SK-N-SH (cell line): ENCODE results near the gene C9.

Source experiments
- CHD2 ChIP-seq: fragments of 150-350 bp; IDR thresholded peaks from 2 replicates; pipeline ENCODE4 v1.6.1; 2018; ENCODE audit warnings: low read length; ENCODE audit not compliant: partially characterized antibody
- CTCF ChIP-seq: fragments of 200-600 bp; sonication (generic); IDR thresholded peaks from 2 replicates; pipeline ENCODE4 v1.6.1; 2017; ENCODE audit warnings: antibody characterized with exemption, mild to moderate bottlenecking, moderate library complexity
- ELF1 ChIP-seq: IDR thresholded peaks from 2 replicates; pipeline ENCODE4 v1.4.0; 2012
- EP300 ChIP-seq, 2 experiments: IDR thresholded peaks; 2 replicates each; pipeline versions ENCODE4 v1.4.0 to v1.6.1; 2012; ENCODE audit warnings: borderline replicate concordance in 1 of 2, low read depth in 1 of 2, low read length in 1 of 2
- EZH2phosphoT487 ChIP-seq: fragments of 200-600 bp; sonication (generic); IDR thresholded peaks from 2 replicates; pipeline ENCODE4 v1.6.1; 2017; ENCODE audit warnings: low read depth, mixed run types, mild to moderate bottlenecking, antibody characterized with exemption, moderate library complexity, borderline replicate concordance
- IRF3 ChIP-seq: fragments of 150-350 bp; IDR thresholded peaks from 2 replicates; pipeline ENCODE4 v1.6.1; 2016; ENCODE audit warnings: mild to moderate bottlenecking, low read depth, low read length
- MAX ChIP-seq: IDR thresholded peaks from 2 replicates; pipeline ENCODE4 v1.4.0; 2012; ENCODE audit warnings: low read depth
- MXI1 ChIP-seq: IDR thresholded peaks from 2 replicates; pipeline ENCODE4 v1.6.1; 2012; ENCODE audit warnings: mild to moderate bottlenecking, low read depth, low read length, improper control_type of control experiment
- POLR2AphosphoS5 ChIP-seq: IDR thresholded peaks from 2 replicates; pipeline ENCODE4 v1.6.1; 2012; ENCODE audit warnings: low read depth, low read length
- RAD21 ChIP-seq: IDR thresholded peaks from 2 replicates; pipeline ENCODE4 v1.6.1; 2012; ENCODE audit warnings: mild to moderate bottlenecking, low read length
- TCF12 ChIP-seq: IDR thresholded peaks from 2 replicates; pipeline ENCODE4 v1.4.0; 2012
- TEAD4 ChIP-seq: IDR thresholded peaks from 2 replicates; pipeline ENCODE4 v1.4.0; 2012; ENCODE audit warnings: mild to moderate bottlenecking, borderline replicate concordance; ENCODE audit not compliant: insufficient read depth
- USF1 ChIP-seq: IDR thresholded peaks from 2 replicates; pipeline ENCODE4 v1.4.0; 2012; ENCODE audit warnings: low read depth, borderline replicate concordance
- USF2 ChIP-seq: fragments of 150-350 bp; IDR thresholded peaks from 2 replicates; pipeline ENCODE4 v1.6.1; 2017; ENCODE audit warnings: antibody characterized with exemption, low read length, low read depth, borderline replicate concordance

- no peak for TF ChIP-seq CTCF
- no peak for TF ChIP-seq TCF12
- TF ChIP-seq EZH2phosphoT487: no peak
- no peak for TF ChIP-seq RAD21
- no peak for TF ChIP-seq EP300 (IDR thresholded peaks at IDR 0.05; ENCODE audit: borderline replicate concordance in 1 of 2, low read depth in 1 of 2, low read length in 1 of 2)
- TF ChIP-seq MAX: no peak
- no peak for TF ChIP-seq IRF3
- TF ChIP-seq USF1: no peak
- no peak for TF ChIP-seq USF2
- TF ChIP-seq ELF1: no peak
- no peak for TF ChIP-seq POLR2AphosphoS5
- TF ChIP-seq CHD2: no peak
- TF ChIP-seq TEAD4: no peak
- TF ChIP-seq MXI1: no peak
Observed at GRCh38 chr5:39355324-39355723, 9.0 kb downstream of the C9 start.
